SIG-M5 treated with dmso at 0.1 percent for 504 hours (cell line): Measurements from ENCODE around the gene LRIG1.
A peak's percentile ranks its signal among the peaks of the same experiment; 100 is the strongest.

Source experiments
- DNase-seq: peaks from one replicate; lab custom pipeline; 2025; ENCODE audit not compliant: unreplicated experiment; lab: John Stamatoyannopoulos, UW

Gene LRIG1

DNA sequence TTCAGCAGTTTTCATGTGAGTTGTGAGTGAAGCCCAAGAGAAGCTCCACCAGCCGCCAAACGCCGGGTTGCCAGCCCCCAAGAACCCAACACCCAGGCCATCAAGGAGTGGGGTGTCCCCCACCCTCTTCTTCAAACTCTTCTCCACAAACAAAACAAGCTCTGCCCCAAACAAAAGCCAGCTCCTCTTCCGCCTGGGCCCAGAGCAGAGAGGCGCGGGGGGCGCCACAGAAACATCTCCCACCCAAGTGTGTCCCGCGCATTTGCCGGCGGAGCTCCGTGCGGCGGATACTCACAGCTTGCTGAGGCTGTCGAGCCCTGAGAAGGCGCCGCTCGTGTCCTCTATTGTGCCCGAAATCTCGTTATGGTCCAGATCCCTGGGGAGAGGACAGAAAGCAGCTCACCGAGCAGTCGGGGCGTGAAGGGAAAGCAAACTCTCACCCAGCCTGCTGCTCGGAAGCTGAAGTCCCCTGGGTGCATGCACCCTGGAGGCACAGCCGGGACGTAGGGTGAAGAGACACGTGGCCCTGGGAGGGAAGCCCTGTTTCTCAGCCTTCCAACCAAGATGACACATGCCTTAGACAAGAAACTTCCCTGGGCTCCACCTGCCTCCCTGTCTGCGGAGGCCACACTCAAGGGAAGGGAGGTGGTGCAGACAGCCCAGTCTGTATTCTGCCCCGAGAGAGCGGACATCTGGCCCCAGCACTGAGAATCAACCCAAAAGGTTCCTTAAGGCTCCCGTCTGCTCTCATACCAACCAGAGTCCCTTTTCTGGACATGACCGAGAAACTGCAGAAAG, 95.7 kb downstream of the LRIG1 start:
- DNase-seq = no peak

DNA sequence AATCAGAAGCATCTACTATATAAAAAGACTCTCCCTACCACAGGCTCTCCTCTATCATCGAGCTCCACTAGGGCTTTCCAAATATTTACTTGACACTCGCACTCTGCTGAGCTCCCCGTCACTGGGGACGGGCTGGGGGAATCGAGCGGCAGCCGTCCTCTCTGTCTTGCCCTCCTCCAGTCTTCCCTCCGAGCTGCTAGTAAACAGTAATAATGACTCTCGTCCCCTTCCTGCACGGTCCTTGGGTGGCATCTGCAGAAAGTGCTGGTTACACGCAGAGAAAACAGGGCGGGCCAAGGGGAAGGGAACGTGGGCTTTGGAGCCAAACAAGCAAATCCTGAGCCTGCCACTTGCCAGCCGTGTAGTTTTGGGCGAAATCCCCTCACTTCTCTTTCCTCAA, 96.6 kb downstream of the LRIG1 start:
- no peak for DNase-seq

DNA sequence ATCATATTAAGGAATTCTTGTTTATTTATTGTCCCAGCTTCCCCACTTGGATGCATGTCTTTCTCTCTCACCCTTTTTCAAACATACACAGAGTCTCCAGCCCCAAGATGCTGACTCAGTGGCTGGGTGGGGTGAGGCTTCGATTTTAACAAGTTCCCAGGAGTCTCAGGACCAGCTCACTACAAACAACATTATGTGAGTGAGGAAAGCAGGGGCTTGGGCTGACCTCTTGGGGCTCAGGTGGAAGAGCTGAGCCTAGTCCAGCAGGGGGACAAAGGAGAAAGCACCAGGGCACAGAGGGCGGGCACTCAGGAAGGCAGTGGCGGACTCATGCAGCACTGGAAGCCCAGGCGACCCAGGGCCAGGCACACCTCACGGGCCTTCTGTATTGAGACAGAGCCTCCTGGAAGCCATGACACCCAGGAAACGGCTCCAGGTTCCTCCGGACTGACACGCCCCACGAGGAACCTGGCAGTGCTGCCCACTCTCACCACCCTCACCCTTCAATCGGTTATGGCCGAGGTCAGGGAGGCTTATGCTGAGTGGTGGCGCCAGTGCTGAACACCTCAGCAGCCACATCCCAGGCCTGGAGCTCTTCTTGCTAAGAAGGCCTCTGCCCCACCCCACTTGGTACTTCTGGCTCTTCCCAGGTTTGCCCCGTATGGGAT, 97.4 kb downstream of the LRIG1 start:
- DNase-seq = no peak

GRCh38 chr3:66402596-66403290, 98.1 kb downstream of the LRIG1 start:
- no peak for DNase-seq

DNA sequence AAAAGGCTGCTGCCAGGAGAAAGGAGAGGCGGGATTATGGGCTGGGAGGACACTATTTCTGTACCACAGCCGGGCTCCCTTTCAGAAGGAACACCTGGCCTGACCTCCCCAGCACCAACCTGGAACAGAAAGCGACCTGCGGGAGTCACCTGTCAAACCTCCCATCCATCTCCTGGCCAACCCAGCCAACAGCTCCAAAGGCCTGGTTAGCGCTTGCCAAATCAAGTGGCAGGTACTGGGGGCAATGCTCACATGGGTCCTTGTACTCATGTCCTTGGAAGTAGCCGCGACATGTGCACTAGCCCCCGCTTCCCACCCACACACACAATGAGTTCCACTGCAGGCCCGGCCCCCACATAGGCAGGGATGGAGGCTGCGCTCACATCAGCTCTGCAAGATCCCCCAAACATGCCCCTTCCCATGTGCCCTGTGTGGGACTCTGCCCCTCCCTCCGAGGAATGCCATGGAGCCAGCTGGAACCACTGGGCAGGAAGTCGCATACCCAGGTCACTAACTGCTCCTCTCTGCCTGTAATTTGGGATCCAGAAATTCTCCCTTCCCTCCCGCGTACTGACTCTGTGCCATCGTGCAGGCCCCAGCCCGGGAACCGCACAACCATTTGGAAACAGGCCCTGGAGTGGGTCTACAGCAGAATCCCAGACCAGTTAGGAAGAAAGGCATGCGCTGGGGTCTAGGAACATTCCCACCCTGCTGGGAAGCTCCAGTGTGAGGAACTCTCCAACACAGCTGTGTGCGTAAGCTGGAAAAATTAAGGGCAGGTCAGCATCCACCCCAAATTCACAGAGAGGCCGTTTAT, 98.9 kb downstream of the LRIG1 start:
- DNase-seq = no peak

- DNase-seq = no peak
These were observed 99.7 kb downstream of the LRIG1 start for GRCh38 chr3:66401157-66401550.

GRCh38 chr3:66400411-66401156, 100.2 kb downstream of the LRIG1 start:
- no peak for DNase-seq

GRCh38 chr3:66399529-66400232, 101.1 kb downstream of the LRIG1 start:
- DNase-seq = no peak

- DNase-seq = no peak
These were observed 102.4 kb downstream of the LRIG1 start for GRCh38 chr3:66398228-66399025.

- peak; percentile 86 for DNase-seq
These were observed 103.1 kb downstream of the LRIG1 start for GRCh38 chr3:66397745-66398144.

DNA sequence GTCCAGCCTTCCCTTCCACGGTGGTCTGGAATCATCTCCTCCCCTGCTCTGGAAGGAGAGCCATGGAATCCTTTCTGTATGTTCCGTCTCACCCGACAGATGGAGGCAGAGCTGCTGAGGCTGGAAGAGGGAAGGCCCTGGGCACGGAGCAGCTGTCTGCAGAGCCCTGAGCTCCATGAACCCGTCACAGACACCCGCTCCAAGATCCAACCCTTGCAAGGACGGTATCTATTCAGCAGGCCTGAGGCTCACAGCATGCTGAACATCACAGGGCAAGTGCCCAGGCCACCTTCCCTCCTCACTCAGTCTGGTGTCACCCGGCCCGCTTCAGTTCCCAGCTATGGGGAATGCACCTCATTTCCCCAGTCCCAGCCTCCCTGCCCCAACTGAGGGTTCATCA, 103.9 kb downstream of the LRIG1 start:
- DNase-seq = no peak

- DNase-seq = no peak
These were observed 104.6 kb downstream of the LRIG1 start for GRCh38 chr3:66396161-66396760.

DNA sequence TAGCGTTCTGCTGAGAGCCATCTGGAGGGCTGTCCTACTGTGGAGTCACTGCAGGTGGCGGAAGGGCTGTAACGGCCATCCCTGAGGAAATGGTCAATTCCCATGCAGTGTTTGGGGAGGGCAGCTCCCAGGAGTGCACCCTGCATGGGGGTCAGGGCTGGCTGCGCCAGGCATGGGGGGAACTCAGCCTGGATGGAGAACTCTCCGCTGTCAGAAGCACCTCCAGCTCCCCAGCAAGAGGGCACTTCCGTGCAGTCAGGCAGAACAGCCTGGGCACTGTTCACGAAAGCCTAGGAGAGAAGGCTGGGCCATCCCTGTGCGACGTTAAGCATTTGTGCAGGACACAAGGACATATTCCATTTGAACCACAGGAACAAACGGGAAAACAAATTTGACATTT, 105.2 kb downstream of the LRIG1 start:
- no peak for DNase-seq

DNA sequence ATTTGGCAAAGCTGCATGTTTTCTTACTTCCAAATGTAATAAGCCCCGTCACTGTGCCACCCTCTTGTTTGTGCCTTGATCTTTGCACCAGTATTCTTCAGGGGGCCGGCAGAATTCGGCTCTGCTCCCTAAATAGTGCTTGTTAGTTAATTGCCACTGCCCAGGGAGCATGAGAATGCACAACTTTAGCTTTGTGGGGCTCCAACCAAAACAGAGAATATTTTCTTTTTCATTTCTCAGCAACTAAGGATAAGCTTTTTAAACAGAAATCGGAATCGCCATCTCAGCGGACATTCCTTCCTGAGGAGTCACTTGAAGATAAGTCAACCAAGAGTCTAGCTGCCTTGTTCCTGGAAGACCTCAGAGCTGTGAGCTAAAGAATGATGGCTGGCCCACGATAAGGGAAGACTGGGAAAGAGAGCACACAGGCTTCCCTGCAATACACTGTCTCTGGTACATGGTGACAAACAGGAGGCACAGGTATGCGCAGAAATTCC, 106.0 kb downstream of the LRIG1 start:
- DNase-seq = no peak

DNA sequence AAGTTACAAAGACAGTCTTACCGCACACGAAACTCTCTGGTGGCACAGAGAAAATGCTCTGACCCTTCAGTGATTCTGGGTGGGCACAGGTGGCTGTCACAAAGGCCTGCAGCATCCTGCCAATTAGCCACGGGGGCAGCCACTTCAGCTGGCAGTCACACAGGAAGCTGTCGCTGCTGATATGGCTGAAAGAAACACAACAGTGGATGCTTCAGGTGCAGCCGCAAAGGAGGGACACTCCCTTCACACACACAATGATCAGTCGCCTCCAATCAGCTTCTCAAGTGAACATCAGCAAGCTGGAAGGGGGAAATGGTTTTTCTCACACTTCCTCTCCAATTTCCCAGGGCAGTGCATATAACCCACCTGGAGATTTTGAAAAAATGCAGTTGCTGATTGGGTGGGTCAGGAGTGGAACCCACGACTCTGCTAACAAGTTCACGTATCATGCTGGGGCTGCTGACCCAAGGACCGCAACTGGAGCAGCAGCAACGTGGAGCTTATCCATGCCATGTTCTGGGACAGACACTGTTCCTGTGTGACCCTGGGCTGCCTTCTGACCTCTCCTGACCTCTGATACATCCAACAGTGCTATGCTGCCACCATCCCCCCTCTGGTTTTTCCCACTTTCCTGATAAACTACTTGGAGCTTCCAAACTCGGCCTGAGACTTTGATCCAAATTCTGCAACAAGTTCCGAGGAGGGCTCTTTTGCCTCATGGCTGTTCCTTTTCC, 106.6 kb downstream of the LRIG1 start:
- no peak for DNase-seq

GRCh38 chr3:66393333-66394005, 107.4 kb downstream of the LRIG1 start:
- no peak for DNase-seq

- no peak for DNase-seq
These were observed 107.9 kb downstream of the LRIG1 start for GRCh38 chr3:66392966-66393332.
